Left lung (tissue), 10 donors: ENCODE results near the gene TEX35. TPM values are rescaled to one million over a fixed set of nuclear protein-coding genes. Genes with fewer than 3 reads are reported as not detected.

ENCODE experiments used
- ATAC-seq: fragments of 200-7000 bp; cut with Tn5 transposase; one replicate; pipeline ENCODE4 v1.9.1; 2020; ENCODE audit warnings: moderate library complexity
- DNase-seq, 4 donors: peaks; one replicate each; pipeline ENCODE4 v3.0.0-alpha.2; 2013 to 2020
- H3K27ac ChIP-seq, 2 donors: fragments of 200-600 bp; sonication (generic) in 1 of 2; one replicate each; pipeline versions ENCODE4 v1.5.0 to v1.8.0; 2020 to 2021
- H3K27me3 ChIP-seq, 2 donors: fragments of 200-600 bp; sonication (generic) in 1 of 2; one replicate each; pipeline versions ENCODE4 v1.5.0 to v1.8.0; 2020 to 2021
- H3K36me3 ChIP-seq, 2 donors: fragments of 200-600 bp; sonication (generic) in 1 of 2; one replicate each; pipeline versions ENCODE4 v1.5.0 to v1.8.0; 2020 to 2021
- H3K4me1 ChIP-seq, 2 donors: fragments of 200-600 bp; one replicate each; pipeline ENCODE4 v1.8.0; 2021
- H3K4me3 ChIP-seq, 2 donors: fragments of 200-600 bp; sonication (generic) in 1 of 2; one replicate each; pipeline versions ENCODE4 v1.5.0 to v1.8.0; 2020 to 2021; ENCODE audit warnings: mild to moderate bottlenecking in 1 of 2
- H3K9me3 ChIP-seq, 2 donors: fragments of 200-600 bp; sonication (generic) in 1 of 2; one replicate each; pipeline versions ENCODE4 v1.5.0 to v1.8.0; 2020 to 2021
- intact Hi-C, 2 donors: fragments of 100-400 bp; cut with DNase I; formaldehyde crosslinking; loops; one replicate each; pipeline versions ENCODE4 v1.11.2 to v1.14.2; 2022
- polyA plus RNA-seq, 6 donors: library from polyadenylated mRNA; unstranded; fragments of 120-200 nt; gene quantifications; one replicate each; pipeline ENCODE4 v1.2.1, GENCODE V29; 2013; ENCODE audit not compliant: insufficient read length in 6 of 6
- total RNA-seq, 2 donors: library from RNA; stranded (reverse); fragmentation: NEBNext Ultra II Directional; extraction: Animal tissue kit (Norgen Biotek cat#: 25700); gene quantifications; one replicate each; pipeline ENCODE4 v1.2.1, GENCODE V29; 2021
- TF ChIP-seq, protein P1 (sequence below), 2 donors: fragments of 200-600 bp; sonication (generic) in 1 of 2; IDR thresholded peaks; one replicate each; pipeline versions ENCODE4 v1.5.0 to v1.8.0; 2021; ENCODE audit warnings: antibody characterized with exemption in 2 of 2
- donor health status: DM: no; HTN: yes; CAD: no.
- donor health status: DM: no; HTN: no; CAD: no.

The TEX35 gene
- total and polyA plus RNA-seq, 8 donors: 0.27 to 1.0 (median 0.47) TPM; not detected in 2

DNA sequence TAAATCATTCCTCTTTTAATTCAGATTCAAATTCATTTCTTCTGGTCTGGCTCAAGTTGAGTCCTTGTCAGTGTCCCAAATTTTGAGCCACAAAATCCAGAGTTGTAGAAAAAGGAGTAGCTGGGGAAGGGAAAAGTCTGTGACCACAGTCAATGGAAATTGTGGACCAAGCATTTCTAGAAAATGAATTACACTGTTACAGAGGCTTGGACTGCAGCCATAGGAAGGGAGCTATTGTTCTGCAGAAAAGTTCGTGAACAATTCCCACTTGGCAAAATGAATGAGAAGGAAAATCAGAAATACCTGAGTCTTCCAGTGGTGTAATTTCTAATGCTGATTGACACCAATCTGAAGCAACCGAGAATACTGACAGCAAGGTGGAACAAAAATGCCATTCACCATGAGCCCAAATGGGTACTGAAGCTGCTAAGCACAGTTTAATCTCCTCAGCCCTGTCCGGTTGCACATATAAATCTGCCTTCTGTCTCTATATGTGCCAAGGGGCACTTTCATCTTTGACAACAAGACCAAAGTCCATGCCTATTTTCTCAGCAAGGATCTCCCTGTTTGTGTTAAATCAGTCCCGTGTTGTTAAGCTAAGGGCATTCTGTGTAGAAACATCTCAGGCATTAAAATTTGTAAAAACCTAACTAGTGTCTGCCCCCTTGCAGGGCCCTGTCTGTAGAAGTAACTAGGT lies 51.3 kb downstream of the TEX35 start:
- no peak for ATAC-seq
- Histone ChIP-seq H3K27me3 (no peaks in the 10 kb centered on the region), H3K4me1 (no peaks in the 10 kb centered on the region), H3K27ac (no peak overlapping the region), H3K4me3 (no peak overlapping the region), H3K9me3 (no peaks in the 10 kb centered on the region), H3K36me3 (no peaks in the 10 kb centered on the region)
- TF ChIP-seq, protein P1, sequence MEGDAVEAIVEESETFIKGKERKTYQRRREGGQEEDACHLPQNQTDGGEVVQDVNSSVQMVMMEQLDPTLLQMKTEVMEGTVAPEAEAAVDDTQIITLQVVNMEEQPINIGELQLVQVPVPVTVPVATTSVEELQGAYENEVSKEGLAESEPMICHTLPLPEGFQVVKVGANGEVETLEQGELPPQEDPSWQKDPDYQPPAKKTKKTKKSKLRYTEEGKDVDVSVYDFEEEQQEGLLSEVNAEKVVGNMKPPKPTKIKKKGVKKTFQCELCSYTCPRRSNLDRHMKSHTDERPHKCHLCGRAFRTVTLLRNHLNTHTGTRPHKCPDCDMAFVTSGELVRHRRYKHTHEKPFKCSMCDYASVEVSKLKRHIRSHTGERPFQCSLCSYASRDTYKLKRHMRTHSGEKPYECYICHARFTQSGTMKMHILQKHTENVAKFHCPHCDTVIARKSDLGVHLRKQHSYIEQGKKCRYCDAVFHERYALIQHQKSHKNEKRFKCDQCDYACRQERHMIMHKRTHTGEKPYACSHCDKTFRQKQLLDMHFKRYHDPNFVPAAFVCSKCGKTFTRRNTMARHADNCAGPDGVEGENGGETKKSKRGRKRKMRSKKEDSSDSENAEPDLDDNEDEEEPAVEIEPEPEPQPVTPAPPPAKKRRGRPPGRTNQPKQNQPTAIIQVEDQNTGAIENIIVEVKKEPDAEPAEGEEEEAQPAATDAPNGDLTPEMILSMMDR (IDR thresholded peaks at IDR 0.05): no peak
- intact Hi-C loops: no loop called here
- no peak for DNase-seq

DNA sequence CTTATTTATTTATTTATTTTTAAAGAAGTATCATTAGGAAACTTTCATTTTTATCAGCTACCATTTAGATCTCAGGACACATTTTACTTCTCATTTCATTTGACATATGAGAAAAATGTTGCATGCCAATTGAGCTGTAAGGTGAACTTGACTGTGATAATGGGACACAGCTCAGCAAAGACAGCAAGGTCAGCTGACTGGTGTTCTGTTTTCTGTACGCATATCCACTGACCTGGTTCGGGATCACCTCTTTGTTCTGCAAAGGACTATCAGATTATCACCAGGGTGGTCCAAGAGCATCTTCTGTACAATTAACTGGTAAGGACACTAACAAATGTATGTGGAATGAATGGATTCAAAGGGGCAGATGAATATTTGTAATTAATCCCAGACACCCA lies 51.9 kb downstream of the TEX35 start:
- H3K4me3 ChIP-seq: no peak overlapping the region
- H3K9me3 ChIP-seq: no peaks in the 10 kb centered on the region
- ATAC-seq (no peak), DNase-seq (no peak)
- intact Hi-C loops: no loop called here
- TF ChIP-seq, protein P1 (IDR thresholded peaks at IDR 0.05): no peak
- no peaks in the 10 kb centered on the region for H3K4me1 ChIP-seq
- H3K36me3 ChIP-seq: no peaks in the 10 kb centered on the region
- no peaks in the 10 kb centered on the region for H3K27me3 ChIP-seq
- no peak overlapping the region for H3K27ac ChIP-seq

DNA sequence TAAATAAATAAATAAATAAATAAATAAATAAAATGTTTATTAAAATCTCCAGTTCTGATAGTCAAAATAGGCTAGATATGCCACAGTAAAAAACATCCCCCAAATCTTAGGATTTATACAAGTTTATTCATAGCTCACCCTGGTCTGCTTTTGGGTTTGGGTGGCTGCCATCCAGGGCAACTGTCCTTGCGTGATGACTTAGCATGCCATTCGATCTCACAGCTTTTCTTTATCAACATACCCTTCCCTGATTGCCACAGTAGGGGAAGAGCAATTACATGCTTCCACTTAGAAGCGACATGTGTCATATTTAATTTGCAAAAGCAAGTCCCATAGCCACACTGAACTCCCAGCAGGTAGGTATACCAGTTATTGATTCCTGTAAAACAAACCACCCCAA lies 52.7 kb downstream of the TEX35 start:
- H3K27ac ChIP-seq: no peak overlapping the region
- H3K4me3 ChIP-seq: no peak overlapping the region
- H3K36me3 ChIP-seq: no peaks in the 10 kb centered on the region
- TF ChIP-seq, protein P1 (IDR thresholded peaks at IDR 0.05): no peak
- intact Hi-C loops: no loop called here
- ATAC-seq (no peak), DNase-seq (no peak)
- no peaks in the 10 kb centered on the region for H3K27me3 ChIP-seq
- no peaks in the 10 kb centered on the region for H3K9me3 ChIP-seq
- H3K4me1 ChIP-seq: no peaks in the 10 kb centered on the region

DNA sequence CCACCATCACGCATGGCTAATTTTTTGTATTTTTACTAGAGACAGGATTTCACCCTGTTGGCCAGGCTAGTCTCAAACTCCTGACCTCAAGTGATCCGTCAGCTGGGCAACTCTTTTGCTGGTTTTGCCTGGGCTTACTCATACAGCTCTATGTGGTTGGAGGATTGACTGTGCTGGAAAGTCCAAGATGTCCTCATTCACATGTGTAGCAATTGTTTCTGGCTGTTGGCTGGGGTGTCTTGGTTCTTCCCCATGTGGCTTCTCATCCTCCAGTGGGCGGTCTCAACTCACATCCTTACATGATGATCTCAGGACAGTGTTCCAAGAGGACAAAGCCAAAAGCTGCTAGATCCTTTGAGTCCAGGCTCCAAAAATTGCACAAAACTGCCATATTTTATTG lies 53.3 kb downstream of the TEX35 start:
- Histone ChIP-seq H3K4me1 (no peaks in the 10 kb centered on the region), H3K36me3 (no peaks in the 10 kb centered on the region), H3K9me3 (no peaks in the 10 kb centered on the region), H3K27me3 (no peaks in the 10 kb centered on the region), H3K27ac (no peak overlapping the region), H3K4me3 (no peak overlapping the region)
- intact Hi-C loops: no loop called here
- DNase-seq (no peak), ATAC-seq (no peak)
- TF ChIP-seq, protein P1 (IDR thresholded peaks at IDR 0.05): no peak

DNA sequence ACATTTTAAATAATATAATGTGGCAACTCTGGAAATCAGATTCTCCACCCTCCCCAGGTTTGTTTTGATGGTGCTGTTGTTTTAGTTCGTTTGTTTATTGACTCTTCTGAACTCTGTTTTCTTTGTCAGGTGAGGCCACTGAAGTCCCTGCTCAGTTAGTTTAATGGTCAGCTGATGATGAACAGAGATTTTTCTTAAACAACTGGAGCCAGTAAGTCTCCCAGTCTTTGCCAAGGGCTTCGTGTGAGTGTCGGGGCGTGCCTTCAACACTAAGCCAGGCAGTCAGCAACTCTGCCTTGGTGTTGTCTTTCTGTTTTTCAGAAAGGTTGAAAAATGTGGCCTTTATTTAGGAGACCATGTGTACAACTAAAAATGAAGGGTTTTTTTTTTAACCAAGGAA lies 58.9 kb downstream of the TEX35 start:
- DNase-seq: no peak
- H3K27ac ChIP-seq: no peak overlapping the region
- H3K9me3 ChIP-seq: no peaks in the 10 kb centered on the region
- H3K4me3 ChIP-seq: no peak overlapping the region
- H3K36me3 ChIP-seq: no peaks in the 10 kb centered on the region
- no peaks in the 10 kb centered on the region for H3K4me1 ChIP-seq
- TF ChIP-seq, protein P1 (IDR thresholded peaks at IDR 0.05): no peak
- intact Hi-C loops: no loop called here
- no peak for ATAC-seq
- no peaks in the 10 kb centered on the region for H3K27me3 ChIP-seq

Other genes with a start within 250 kb of the TEX35 start
- not detected for gene CLEC20A, start 16.1 kb upstream of the TEX35 start, total RNA-seq
- gene CLEC20A, start 16.1 kb upstream of the TEX35 start, polyA plus RNA-seq: under 1 TPM in 4 of 6 donors, not detected in 2; 0.13 to 0.54 (median 0.41) TPM
- gene RALGPS2, start 212.1 kb downstream of the TEX35 start, total RNA-seq: 10 to 100 TPM in 1 of 2 donors, 1 to 10 TPM in 1; 9.0 to 10.5 TPM
- gene RALGPS2, start 212.1 kb downstream of the TEX35 start, polyA plus RNA-seq: 10 to 100 TPM; 18.1 to 24.5 (median 21.2) TPM